ENCODE results near the gene KCNQ2.

Gene KCNQ2

GRCh38 chr20:63415647-63416391, 56.6 kb downstream of the KCNQ2 start:
- TF ChIP-seq CTCF (conservative IDR thresholded peaks at IDR 0.05; ENCODE audit: low read length): no peak
- no peak overlapping the region for H3K4me3 ChIP-seq (ENCODE audit: low read length)
- no peak for DNase-seq (ENCODE audit: low read depth)

- DNase-seq (ENCODE audit: low read depth): no peak
- no peak for TF ChIP-seq CTCF (conservative IDR thresholded peaks at IDR 0.05; ENCODE audit: low read length)
- no peak overlapping the region for H3K4me3 ChIP-seq (ENCODE audit: low read length)
These were observed 57.6 kb downstream of the KCNQ2 start for GRCh38 chr20:63414720-63415430.

DNA sequence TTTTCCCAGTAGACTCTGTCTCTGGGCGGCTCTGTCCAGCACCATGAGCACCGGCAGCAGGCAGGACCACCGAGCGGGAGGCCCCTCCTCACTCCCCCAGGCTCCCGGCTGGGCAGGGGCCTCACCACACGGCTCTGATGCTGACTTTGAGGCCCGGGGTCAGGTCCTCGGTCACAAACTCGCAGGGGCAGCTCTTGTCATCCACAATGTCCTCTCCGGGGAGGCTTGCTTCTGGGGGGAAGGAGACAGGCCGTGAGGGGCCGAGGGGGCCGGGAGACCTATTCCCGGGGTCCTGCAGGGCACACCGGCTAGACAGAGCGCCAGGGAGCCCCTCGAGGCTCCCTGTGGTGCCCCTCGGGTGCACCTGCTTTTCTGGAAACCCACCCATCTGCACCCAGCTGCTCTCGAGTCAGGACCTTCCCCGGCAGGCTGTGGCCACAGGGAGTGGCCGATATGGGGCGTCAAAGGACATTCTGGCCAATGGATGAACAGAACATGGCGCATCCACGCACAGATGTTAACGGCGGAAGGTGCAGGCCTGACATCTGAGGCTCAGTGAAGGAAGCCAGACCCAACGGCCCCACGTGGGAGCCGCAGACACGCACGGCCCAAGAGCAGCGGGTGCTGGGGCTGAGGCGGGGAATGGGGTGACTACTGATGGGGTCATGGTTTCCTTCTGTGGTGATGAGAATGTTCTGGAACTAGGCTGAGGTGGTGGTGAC, 58.3 kb downstream of the KCNQ2 start:
- no peak overlapping the region for H3K4me3 ChIP-seq (ENCODE audit: low read length)
- no peak for TF ChIP-seq CTCF (conservative IDR thresholded peaks at IDR 0.05; ENCODE audit: low read length)
- DNase-seq (ENCODE audit: low read depth): no peak

DNA sequence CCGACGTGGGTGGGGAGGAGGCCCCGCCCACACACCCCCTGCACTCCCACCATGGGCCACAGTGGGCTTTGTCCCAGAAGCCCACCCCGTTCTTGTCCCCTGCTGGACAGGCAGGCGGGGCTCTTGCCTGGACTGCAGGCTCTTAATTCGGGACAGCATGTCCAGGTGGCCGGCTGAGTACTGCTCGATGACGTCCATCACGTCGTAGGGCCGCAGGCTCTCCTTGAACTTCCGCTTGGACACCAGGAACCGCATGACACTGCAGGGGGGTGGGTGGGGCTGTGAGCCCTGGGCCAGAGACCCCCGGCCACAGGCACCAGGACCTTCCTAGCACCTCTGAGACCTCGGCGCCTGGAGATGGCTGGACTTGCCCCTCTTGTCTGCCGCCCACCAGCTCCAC, 59.1 kb downstream of the KCNQ2 start:
- no peak overlapping the region for H3K4me3 ChIP-seq (ENCODE audit: low read length)
- TF ChIP-seq CTCF (conservative IDR thresholded peaks at IDR 0.05; ENCODE audit: low read length): no peak
- DNase-seq (ENCODE audit: low read depth): no peak

- no peak overlapping the region for H3K4me3 ChIP-seq (ENCODE audit: low read length)
- TF ChIP-seq CTCF (conservative IDR thresholded peaks at IDR 0.05; ENCODE audit: low read length): no peak
- no peak for DNase-seq (ENCODE audit: low read depth)
These were observed 59.6 kb downstream of the KCNQ2 start for GRCh38 chr20:63412889-63413288.

GRCh38 chr20:63411898-63412631, 60.4 kb downstream of the KCNQ2 start:
- H3K4me3 ChIP-seq (ENCODE audit: low read length): no peak overlapping the region
- DNase-seq (ENCODE audit: low read depth): no peak
- no peak for TF ChIP-seq CTCF (conservative IDR thresholded peaks at IDR 0.05; ENCODE audit: low read length)

Data from AG10803 (cell line).